ENCODE data around the gene ABLIM3.

The ABLIM3 gene

DNA sequence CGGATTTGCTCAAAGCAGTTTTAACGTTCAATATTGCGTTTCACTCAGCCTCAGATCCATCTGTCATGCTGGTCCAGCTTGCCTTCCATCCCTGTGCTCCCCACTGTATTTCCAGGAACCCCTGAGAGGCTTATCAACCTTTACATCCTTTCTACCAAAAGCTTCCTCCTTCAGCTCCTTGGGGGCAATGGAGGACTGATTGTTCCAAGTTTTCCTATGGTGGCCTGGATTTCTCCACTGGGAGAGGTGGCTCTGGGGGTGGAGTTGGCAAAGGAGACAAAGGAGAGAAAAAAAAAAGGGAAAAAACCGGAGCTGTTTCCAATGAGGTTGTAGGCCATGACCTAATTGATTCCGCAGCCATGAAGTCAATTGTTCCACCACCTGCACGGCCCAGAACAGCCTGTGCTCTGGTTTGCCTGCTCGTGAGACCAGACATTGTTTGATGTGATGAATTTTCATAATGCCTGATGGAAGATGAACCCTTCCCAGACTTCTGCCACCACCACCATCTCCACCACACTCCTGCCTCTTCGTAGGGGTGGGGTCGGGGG lies 54.1 kb downstream of the ABLIM3 start:
- DNase-seq = no peak

DNA sequence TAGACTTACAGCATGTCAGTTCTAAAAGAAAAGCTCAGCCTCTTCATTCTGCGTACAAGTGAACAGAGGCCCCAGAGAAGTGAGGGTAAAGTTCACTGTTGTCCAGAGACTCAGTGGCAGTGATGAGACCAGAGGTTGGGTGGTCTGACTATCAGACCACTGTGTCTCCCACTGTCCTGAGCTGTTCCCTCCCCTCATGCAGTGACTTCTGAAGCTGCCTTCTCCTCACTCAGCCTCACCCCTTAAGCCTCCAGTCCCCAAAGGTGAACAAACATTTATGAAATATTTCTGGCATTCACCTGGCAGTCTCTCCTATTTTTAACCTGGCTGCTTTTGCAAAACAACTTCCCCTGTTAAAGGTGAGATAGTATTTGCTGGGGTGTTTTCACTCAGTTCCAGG lies 54.7 kb downstream of the ABLIM3 start:
- DNase-seq = no peak

DNA sequence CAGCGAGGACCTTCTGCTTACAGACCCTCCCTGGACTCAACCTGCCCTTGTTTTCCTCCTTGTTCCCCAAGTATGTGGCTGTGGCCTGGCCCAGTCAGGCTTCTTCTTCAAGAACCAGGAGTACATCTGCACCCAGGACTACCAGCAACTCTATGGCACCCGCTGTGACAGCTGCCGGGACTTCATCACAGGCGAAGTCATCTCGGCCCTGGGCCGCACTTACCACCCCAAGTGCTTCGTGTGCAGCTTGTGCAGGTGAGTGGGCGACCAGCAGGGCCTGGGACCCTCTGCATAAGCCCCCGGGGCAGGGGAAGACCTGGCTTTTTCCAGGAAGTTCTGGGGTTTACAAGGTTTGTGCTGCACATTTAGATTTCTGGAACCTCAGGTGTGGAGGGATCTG lies 56.9 kb downstream of the ABLIM3 start:
- DNase-seq = no peak

DNA sequence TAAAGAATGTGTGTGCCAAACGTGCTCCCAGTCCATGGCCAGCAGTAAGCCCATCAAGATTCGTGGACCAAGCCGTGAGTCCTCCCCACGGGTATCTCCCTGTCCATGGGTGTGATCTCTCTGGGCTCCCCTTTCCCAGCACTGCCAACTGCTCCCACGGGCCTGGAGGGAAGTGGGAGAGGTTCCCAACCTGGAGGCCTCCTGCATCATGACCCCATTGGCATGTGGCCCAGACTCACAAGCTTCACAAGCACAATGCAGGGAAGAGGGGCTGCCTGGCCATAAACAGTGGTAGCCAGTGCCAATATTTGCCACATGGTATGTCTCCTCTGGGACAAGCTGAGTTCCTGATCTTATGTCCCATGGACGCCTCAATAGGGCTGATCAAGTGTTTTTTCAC lies 59.1 kb downstream of the ABLIM3 start:
- no peak for DNase-seq

DNA sequence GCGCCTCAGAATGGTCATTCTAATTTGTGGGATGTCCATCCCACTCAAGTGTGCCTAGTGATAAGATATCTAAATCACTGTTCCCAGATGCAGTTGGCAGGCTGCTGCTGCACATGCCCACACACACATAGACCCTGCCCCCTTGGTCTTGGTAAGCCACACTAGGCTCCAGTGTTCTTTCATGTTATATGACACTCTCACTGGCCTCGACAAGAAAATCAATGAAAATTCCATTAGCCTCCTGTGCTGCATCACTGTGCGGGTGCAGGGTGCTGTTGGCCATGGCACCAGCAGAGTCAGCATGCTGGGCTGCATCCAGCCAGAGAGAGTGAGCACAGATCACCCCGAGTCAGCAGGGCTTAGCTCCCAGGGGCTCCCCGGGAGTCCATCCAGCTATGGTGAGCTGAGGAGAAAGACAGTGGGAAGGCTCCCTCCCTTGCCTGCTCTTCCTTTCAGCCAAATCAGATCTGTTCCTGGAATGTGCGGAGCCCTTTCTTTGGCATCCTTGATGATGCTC lies 59.9 kb downstream of the ABLIM3 start:
- no peak for DNase-seq

DNA sequence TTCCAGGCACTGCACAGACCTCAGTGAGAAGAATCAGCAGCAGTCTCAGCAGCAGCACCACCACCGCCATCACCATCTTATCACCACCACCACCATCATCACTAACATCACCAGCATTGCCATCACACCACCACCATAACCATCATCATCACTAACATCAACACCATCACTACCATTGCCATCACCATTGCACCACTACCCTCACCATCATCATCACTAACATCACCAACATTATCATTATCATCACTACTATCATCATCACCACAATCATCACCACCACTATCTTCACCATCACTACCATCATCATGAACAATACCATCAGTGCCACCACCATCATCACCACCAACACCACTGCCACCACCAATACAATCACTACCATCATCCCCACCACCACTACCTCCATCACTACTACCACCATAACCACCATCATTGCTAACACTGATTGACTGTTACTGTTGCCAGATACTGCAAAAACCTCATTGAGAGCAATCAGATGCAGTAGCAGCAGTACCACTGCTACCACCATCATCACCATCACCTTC lies 61.7 kb downstream of the ABLIM3 start:
- DNase-seq = no peak

DNA sequence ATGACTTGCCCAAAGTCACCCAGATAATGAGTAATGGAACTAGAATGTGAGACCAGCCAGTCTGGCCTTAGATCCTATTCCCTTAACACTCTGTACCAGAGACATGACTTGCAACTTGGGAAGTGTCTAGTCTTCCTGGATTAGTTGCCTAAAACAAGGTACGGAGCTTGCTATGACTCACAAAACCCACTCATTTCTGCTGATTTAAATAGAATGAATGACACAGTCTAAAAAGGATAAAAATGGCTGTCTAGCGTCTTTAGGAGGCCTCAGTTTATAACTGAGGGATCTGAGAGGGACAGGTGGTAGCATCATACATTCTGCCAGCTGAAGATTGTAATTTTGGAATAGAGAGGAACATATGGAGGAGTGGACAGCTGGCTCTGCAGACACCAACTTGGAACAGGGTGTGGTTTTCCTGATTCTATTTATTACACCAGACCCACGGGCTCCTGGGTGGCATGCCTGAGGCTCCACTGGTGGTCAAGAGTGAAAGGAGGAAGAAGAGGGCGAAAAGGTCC lies 62.7 kb downstream of the ABLIM3 start:
- no peak for DNase-seq

DNA sequence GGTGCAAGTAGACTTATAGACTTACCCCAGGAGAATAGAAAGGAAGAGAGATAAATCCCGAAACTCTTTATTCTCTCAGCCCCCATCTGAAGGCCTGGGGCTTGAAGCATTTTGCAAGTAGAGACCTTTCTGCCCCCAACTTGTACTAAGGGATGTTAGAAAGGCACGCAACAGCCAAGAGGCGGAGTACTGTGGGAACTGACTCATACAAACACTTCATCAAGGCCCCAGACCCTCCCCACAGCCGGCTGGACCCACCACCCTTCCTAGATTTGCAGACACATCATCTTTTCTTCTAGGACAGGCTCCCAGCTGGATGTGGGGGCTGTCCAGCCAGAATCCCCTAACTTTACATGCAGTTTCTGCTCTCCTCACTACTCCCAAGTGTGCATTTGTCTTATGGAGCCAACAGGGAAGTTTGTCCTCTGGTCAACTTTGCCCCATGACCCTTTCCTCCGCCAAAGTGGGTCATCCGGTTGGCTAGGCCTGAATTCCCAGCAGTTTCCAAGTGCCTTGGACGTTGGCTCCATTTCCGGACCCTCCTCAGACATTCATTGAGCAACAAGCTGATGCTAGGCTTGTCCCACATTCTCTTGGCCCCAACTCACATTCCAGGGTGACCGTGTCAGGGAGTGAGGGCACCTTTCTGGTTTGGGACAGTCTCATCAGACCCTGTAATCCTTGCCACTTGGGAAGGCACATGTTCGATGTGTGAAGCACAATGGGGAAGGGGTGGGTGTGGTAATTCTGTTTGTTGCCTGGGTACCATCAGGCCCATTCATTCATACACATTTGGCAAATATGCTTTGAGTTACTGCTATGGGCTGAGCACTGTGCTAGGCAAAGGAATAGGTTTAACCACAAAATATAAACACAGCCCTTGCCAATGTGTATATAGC lies 64.6 kb downstream of the ABLIM3 start:
- DNase-seq = no peak

DNA sequence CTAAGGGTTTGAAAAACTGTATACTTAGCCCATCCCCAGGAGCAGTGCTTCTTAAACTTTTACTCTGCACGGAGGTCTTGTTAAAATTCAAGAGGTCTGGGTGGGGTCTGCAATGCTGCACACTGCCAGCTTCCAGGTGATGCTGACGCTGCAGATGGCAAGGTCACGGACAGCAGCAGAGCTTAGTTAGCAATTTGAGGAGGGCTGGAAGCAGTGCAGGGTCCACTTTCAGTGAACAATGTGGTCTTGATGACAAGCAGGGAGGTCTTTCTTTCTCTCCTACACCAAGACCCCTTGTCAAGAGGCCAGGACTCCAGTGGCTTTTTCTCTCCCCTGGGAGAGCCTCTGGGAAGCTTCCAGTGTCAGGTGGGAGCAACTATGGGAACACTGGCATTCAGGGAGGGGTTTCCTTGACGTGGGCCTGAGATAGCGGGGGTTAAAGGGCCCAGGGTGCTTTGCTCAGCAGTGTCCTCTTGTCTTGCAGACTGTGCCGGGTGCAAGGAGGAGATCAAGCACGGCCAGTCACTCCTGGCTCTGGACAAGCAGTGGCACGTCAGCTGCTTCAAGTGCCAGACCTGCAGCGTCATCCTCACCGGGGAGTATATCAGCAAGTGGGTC lies 65.3 kb downstream of the ABLIM3 start:
- no peak for DNase-seq

DNA sequence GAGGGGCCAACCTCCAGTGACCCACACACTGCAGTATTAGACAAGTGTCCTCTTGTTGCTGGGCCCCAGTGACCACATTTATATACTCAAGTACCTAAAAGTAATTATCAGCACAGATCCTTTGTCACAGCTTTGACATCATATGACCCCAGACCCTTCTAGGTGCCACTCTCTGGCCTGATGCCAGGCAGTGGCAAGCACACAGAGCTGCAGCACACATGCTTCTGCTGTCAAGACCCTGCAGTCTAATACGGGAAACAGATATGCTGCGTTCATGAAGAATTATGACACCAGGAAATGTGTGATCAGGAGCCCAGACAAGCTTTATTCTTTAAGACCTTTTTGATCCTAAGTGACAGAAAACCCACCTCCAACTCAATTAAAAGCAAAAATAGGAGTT lies 66.5 kb downstream of the ABLIM3 start:
- DNase-seq = no peak

DNA sequence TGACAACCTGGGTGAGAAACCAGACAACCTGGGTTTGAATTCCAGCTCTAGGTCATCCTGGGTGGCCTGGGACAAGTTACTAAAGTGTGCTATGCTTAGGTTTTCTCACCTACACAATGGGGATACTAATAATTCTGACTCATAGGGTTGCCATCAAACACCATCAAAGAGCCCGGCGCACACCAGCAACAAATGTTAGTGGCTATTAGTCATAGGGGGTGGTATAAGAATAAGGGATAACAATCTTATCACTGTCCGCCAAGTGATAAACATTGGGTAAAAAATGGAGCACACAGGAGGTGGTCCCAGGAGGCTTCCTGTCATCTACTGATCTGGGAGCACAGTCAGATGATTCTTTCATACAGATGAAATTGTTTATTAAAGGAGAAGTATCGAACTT lies 68.9 kb downstream of the ABLIM3 start:
- DNase-seq = no peak

DNA sequence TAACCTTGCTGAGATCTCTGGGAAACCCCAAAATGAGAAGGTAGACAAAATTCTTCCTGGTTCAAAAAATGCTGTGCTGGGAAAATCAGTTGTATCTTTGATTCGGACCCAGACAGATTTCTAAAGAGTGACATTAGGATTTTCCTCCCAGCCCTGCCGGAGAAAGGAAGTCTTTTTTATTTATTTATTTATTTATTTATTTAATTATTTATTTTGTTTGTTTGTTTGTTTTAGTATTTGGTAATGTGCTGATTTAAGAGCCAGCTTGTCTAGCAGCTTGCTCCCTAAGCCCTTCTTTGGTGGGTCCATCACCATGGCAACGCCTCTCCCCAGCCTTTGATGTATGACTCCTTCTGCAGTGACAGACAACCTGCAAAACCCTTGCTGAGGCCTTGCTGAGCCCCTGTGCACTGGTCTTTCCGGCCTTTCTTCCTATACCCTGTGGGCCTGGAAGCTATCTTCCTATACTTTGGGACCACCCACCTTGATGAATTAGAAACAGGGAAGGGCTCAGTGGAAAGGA lies 69.7 kb downstream of the ABLIM3 start:
- DNase-seq = no peak

DNA sequence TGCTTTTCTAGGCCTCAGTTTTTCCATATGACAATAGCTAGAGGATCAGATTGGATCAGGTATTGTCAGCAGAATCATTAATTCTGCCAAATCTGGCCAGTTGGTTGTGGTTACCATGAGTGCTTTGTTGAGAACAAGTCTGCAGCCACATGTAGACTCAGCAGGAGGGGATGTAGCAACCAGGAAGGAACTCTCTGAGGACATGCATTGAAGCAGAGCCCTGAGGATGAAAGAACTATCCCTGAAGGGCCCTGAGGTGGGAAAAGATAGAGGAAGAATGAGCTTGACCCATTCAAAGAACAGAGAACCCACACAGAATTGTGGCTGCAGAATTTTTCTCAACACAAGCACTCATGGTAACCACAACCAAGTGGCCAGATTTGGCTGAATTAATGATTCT lies 70.3 kb downstream of the ABLIM3 start:
- no peak for DNase-seq

DNA sequence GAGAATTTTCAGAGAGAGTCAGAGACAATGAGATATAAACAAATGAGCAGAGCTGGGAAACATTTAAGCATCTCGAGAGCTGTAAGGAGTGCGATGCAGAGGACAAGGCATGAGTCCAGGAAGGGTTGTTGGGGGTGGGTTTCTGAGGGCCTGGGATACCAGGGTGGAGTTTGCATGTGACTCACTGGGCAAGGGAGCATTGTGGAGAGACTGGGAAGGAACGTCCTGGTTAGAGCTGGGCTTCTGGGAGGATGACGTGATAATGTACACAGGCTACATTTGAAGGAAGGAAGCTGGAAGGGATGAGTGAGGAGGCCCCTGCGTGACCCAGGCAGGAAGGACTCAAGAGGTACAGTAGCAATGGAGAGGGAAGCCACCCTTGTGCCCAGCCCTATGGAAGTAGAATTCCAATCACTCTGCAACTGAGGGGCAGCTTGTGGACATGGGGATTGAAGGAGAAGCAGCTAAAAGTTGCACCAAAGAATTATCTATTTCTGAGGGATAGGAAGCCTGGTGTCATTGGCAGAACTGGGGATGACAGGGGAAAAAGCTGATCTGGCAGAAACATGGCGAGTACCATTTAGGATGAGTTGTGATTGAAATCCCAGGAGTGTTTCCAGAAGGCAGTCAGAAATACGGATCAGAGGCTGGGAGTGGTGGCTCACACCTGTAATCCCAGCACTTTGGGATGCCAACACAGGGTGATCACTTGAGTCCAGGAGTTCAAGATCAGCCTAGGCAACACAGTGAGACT lies 71.1 kb downstream of the ABLIM3 start:
- DNase-seq = no peak

DNA sequence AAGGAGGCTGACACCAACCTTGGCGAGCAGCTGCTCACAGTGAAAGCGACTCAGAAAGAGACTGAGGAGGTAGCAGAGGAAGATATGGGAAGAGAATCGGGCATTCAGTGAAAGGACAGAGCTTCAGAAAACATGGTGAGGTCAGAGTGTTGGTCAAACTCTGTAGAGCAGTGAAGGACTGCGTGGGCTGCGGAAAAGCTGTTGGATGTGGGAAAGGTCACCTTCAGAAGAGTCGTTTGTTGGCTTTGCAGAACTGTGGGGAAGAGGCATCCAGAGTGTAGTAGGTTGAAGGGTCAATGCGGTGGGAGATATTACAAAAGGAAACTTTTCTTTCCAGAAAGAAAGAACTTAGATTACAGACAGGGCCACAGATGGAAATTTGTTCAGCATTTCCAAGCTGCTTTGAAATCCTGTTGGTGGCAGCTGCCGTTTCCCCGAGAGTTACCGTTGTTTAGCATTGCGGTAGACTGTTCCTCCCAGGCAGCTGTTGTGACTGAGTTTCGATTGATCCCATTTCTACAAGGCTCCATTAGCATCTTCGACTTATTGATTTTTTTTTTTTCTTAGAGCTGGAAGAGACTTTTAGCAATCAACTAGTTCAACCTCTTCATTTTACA lies 72.1 kb downstream of the ABLIM3 start:
- no peak for DNase-seq

DNA sequence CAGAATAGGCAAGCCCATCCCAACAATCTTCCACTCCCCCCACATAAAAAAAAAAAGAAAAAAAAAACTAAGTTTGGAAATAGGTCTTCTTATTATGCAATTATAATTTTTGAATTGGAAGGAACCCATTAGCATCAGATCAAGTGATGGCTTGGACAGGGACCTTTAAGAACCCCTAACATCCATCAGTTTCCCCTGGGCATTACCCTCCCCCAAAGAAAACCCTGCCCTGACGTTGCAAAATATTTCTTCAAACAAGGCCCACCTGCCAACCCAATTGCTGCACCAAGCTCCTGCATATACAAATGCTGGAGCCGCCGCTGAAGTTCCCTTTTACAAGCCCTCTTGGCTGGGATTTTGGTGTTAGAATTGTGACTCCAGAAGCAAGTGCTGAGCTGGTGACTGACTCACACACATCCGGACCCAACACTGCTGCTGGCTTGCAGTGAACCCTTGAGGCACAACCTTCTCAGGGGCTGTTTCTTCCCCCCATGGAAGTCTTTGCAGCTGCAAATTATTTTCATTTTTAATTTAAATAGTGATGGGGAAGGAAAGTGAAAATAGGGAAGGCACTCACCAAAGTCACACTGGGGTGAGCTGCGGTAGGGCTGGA lies 74.3 kb downstream of the ABLIM3 start:
- DNase-seq = no peak

DNA sequence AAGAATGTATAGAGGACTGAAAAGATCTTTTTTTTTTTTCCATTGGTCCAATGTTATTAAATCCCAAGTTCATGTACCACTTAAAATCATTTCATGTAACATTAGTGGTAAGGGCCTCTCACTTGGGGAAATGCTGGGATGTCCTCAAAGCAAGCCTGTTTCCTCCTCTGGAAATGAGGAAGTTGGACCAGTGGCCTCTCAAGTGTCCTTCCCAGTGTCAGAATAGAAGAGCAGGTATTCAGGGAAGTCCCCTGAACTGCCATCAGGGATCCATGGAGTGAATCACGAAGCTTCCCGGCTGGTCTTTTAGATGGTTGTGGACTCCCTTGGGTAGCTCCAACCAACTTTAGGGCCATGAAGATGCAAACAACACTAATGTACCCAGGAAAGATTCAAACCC lies 75.2 kb downstream of the ABLIM3 start:
- DNase-seq = no peak

DNA sequence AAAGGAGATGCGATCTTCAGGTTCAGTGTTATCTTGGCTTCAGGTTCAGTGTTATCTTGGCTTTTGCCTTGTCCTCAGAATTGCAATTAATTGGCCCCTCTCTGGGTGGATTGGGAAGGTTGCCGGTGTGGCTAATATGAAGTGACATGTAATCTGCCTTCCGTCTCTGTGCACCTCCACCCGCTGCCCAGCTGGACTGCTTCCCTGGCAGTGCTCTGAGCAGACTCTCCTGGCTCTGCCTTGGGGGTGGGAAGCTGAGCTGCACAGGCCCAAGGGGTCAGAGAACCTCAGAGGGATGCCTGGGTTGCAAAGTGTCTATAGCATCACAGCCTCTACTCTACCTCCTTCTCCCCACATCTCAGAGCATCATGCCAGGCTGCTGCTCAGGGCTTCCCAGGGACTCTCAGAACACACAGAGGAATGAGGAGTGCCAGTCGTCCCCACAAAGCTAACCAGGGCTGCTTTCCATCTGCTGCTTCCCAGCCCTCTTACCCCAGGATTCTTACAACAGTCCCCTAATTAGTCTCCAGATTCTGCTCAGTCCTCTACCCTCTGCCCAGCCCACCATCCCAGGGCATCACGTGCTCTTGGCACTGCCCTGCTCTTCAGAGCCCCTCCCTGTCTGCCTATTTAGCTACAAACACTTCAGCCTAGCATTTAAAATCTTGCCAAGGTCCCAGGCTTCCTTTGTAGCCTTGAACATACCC lies 76.0 kb downstream of the ABLIM3 start:
- no peak for DNase-seq

DNA sequence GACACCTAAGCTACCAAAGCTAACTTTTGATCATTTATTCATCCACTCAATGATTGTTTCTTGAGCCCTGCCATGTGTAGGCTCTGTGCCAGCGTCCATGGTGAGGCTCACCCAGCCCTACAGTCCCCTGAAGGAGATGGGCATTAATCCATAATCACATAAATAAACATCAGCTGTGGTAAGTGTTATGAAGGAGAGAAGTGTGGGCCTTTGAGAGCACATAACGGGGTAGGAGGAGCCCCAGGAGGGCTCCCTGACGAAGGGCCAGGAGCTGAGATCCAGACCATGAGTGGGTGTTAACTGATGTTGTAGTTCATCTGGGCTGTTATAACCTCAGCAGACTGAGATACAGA lies 76.5 kb downstream of the ABLIM3 start:
- DNase-seq = no peak

DNA sequence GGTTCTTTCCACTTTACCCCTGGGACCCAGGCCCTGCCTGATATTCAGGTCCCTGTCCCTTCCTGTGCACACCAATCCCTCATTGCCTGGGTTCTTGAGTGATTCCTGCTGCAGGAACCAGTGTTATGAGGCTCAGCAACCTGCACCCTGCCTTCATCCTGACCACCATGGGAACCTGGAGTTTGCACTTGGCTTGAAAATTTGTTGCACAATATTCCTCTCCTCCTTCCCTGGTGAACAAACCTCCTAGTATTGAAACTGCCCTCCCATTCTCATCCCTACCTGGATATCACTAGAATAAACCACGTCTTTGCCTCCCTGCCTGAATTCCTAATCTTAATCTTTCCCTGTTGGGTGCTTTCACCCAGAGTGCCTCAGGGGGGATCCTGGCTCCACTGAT lies 78.3 kb downstream of the ABLIM3 start:
- no peak for DNase-seq

DNA sequence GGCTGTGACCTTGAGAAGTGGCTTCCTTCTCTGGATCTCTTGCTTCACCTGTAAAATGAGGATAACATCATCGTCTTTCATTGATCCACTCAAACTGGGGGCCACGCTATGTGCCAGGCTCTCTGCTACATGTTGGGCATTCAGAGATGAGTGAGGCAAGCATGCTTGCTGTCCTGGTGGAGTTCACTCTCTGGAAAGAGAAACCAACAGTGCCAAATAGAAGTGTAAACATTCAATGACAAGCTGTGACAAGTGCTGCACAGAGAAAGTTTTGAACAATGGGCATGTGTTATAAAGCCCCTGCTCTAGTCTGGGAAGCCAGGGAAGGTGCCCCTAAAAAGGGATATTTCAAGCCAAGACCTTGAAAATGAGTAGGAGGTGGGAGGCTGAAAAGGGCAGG lies 79.5 kb downstream of the ABLIM3 start:
- DNase-seq = no peak

Data from NCI-H146 (cell line).